Lung (tissue), 12 donors: Measurements from ENCODE around the gene PANX2. TPM values are rescaled to one million over a fixed set of nuclear protein-coding genes. Genes with fewer than 3 reads are reported as not detected.
A peak's percentile ranks its signal among the peaks of the same experiment; 100 is the strongest.

ENCODE experiments used
- ATAC-seq: fragments of 200-7000 bp; cut with Tn5 transposase; one replicate; pipeline ENCODE4 v1.9.1; 2020; ENCODE audit warnings: moderate number of reproducible peaks; ENCODE audit not compliant: insufficient read depth, low FRiP score
- DNase-seq, 3 donors: peaks; one replicate each; pipeline ENCODE4 v3.0.0-alpha.2; 2013 to 2017
- H3K27ac ChIP-seq, 2 donors: one replicate each; pipeline ENCODE4 v1.5.1; 2013; ENCODE audit warnings: mild to moderate bottlenecking in 2 of 2, moderate library complexity in 2 of 2, control low read depth in 1 of 2, inconsistent platforms in 1 of 2, low read depth in 1 of 2, low read length in 1 of 2
- H3K27me3 ChIP-seq, 3 donors: one replicate each; pipeline ENCODE4 v1.5.1; 2013; ENCODE audit warnings: low read length in 2 of 3; ENCODE audit not compliant: control insufficient read depth in 3 of 3, insufficient read depth in 3 of 3
- H3K36me3 ChIP-seq, 4 donors: one replicate each; pipeline ENCODE4 v1.5.1; 2013; ENCODE audit warnings: low read length in 4 of 4, mild to moderate bottlenecking in 1 of 4, moderate library complexity in 1 of 4; ENCODE audit not compliant: control insufficient read depth in 4 of 4, insufficient read depth in 4 of 4
- H3K4me1 ChIP-seq, 5 donors: one replicate each; pipeline ENCODE4 v1.5.1; 2013; ENCODE audit warnings: low read length in 5 of 5, mild to moderate bottlenecking in 2 of 5, moderate library complexity in 1 of 5; ENCODE audit not compliant: control insufficient read depth in 5 of 5, insufficient read depth in 5 of 5
- H3K4me3 ChIP-seq: one replicate; pipeline ENCODE4 v1.5.1; 2013; ENCODE audit warnings: mild to moderate bottlenecking, control low read depth, moderate library complexity
- H3K9ac ChIP-seq, 2 donors: one replicate each; pipeline ENCODE4 v1.5.1; 2013; ENCODE audit warnings: low read length in 2 of 2, control low read depth in 1 of 2; ENCODE audit not compliant: insufficient read depth in 1 of 2
- H3K9me3 ChIP-seq, 4 donors: one replicate each; pipeline ENCODE4 v1.5.1; 2013; ENCODE audit warnings: low read length in 3 of 4, mild to moderate bottlenecking in 1 of 4, moderate library complexity in 1 of 4; ENCODE audit not compliant: control insufficient read depth in 4 of 4, insufficient read depth in 3 of 4
- CTCF ChIP-seq: IDR thresholded peaks from 2 replicates; pipeline ENCODE4 v1.5.1; 2012; ENCODE audit warnings: mild to moderate bottlenecking; ENCODE audit errors: control extremely low read depth, extremely low read depth
- WGBS, 2 donors: extraction: QIAGEN DNeasy Blood & Tissue Kit; methylation state at CpG; one replicate each; pipeline ENCODE4 v1.1.7; 2013; 5-methylcytosine and 5-hydroxymethylcytosine counted together
- polyA plus RNA-seq, 2 donors: library from polyadenylated mRNA; stranded (reverse); fragments of 200-250 nt; gene quantifications; one replicate each; pipeline ENCODE4 v1.2.1, GENCODE V29; 2013
- total RNA-seq, 2 donors: library from RNA; depleted of rRNA in 1 of 2; stranded (reverse); fragments of >200 nt in 1 of 2; gene quantifications; one replicate each; pipeline ENCODE4 v1.2.1, GENCODE V29; 2014 to 2021
- donor health status: control.
- donor health status: control.
- donor health status: Bipolar disorder and iron deficiency.
- donor health status: healthy.
- donor health status: DM: yes; HTN: yes; CAD: no.

PANX2 gene
- total and polyA plus RNA-seq, 4 donors = 1.00 to 3.9 (median 2.6) TPM

GRCh38 chr22:50186761-50187523 is 16.4 kb downstream of the PANX2 start:
- 44 to 51% methylated on average over 26 of the region's 26 CpGs for WGBS, 2 donors
- Histone ChIP-seq H3K27me3 (no peaks in the 10 kb centered on the region), H3K27ac (peak overlapping the region; percentile 41 to 43), H3K36me3 (no peaks in the 10 kb centered on the region), H3K9ac (peak overlapping the region in 1 of 2 donors; percentile 23), H3K9me3 (peaks cover 0 to 2% (median 0%) of the 10 kb centered on the region in 4 donors), H3K4me1 (peaks cover 5 to 43% (median 27%) of the 10 kb centered on the region in 5 donors), H3K4me3 (peak overlapping the region; percentile 62)
- ATAC-seq (no peak), DNase-seq (no peak)
- TF ChIP-seq CTCF = no peak

GRCh38 chr22:50188356-50188755 is 17.8 kb downstream of the PANX2 start:
- Histone ChIP-seq H3K27me3 (no peaks in the 10 kb centered on the region), H3K36me3 (peaks cover 0 to 2% (median under 1%) of the 10 kb centered on the region in 4 donors), H3K9ac (no peak overlapping the region), H3K27ac (no peak overlapping the region), H3K9me3 (no peaks in the 10 kb centered on the region), H3K4me3 (no peak overlapping the region), H3K4me1 (peaks cover 5 to 43% (median 22%) of the 10 kb centered on the region in 5 donors)
- no peak for DNase-seq
- ATAC-seq = no peak
- TF ChIP-seq CTCF = no peak
- WGBS, 2 donors = 96 to 97% methylated on average over 11 of the region's 11 CpGs

GRCh38 chr22:50189184-50189848 is 18.8 kb downstream of the PANX2 start:
- Histone ChIP-seq H3K27me3 (no peaks in the 10 kb centered on the region), H3K4me1 (peaks cover 5 to 36% (median 21%) of the 10 kb centered on the region in 5 donors), H3K27ac (peak overlapping the region; percentile 34 to 95), H3K9me3 (no peaks in the 10 kb centered on the region), H3K36me3 (peaks cover 0 to 11% (median 5%) of the 10 kb centered on the region in 4 donors), H3K4me3 (no peak overlapping the region), H3K9ac (no peak overlapping the region)
- 75 to 83% methylated on average over 20 of the region's 20 CpGs for WGBS, 2 donors
- ATAC-seq (no peak), DNase-seq (no peak)
- TF ChIP-seq CTCF = no peak
